Left lung (tissue), 10 donors: ENCODE data around the gene RAB43. TPM values are rescaled to one million over a fixed set of nuclear protein-coding genes. Genes with fewer than 3 reads are reported as not detected.
A peak's percentile ranks its signal among the peaks of the same experiment; 100 is the strongest.

Experiments used
- ATAC-seq: fragments of 200-7000 bp; cut with Tn5 transposase; one replicate; pipeline ENCODE4 v1.9.1; 2020; ENCODE audit warnings: moderate library complexity
- DNase-seq, 4 donors: peaks; one replicate each; pipeline ENCODE4 v3.0.0-alpha.2; 2013 to 2020
- H3K27ac ChIP-seq, 2 donors: fragments of 200-600 bp; sonication (generic) in 1 of 2; one replicate each; pipeline versions ENCODE4 v1.5.0 to v1.8.0; 2020 to 2021
- H3K27me3 ChIP-seq, 2 donors: fragments of 200-600 bp; sonication (generic) in 1 of 2; one replicate each; pipeline versions ENCODE4 v1.5.0 to v1.8.0; 2020 to 2021
- H3K36me3 ChIP-seq, 2 donors: fragments of 200-600 bp; sonication (generic) in 1 of 2; one replicate each; pipeline versions ENCODE4 v1.5.0 to v1.8.0; 2020 to 2021
- H3K4me1 ChIP-seq, 2 donors: fragments of 200-600 bp; one replicate each; pipeline ENCODE4 v1.8.0; 2021
- H3K4me3 ChIP-seq, 2 donors: fragments of 200-600 bp; sonication (generic) in 1 of 2; one replicate each; pipeline versions ENCODE4 v1.5.0 to v1.8.0; 2020 to 2021; ENCODE audit warnings: mild to moderate bottlenecking in 1 of 2
- H3K9me3 ChIP-seq, 2 donors: fragments of 200-600 bp; sonication (generic) in 1 of 2; one replicate each; pipeline versions ENCODE4 v1.5.0 to v1.8.0; 2020 to 2021
- CTCF ChIP-seq, 2 donors: fragments of 200-600 bp; sonication (generic) in 1 of 2; IDR thresholded peaks; one replicate each; pipeline versions ENCODE4 v1.5.0 to v1.8.0; 2021; ENCODE audit warnings: antibody characterized with exemption in 2 of 2
- intact Hi-C, 2 donors: fragments of 100-400 bp; cut with DNase I; formaldehyde crosslinking; loops; one replicate each; pipeline versions ENCODE4 v1.11.2 to v1.14.2; 2022
- polyA plus RNA-seq, 6 donors: library from polyadenylated mRNA; unstranded; fragments of 120-200 nt; gene quantifications; one replicate each; pipeline ENCODE4 v1.2.1, GENCODE V29; 2013; ENCODE audit not compliant: insufficient read length in 6 of 6
- total RNA-seq, 2 donors: library from RNA; stranded (reverse); fragmentation: NEBNext Ultra II Directional; extraction: Animal tissue kit (Norgen Biotek cat#: 25700); gene quantifications; one replicate each; pipeline ENCODE4 v1.2.1, GENCODE V29; 2021
- donor health status: DM: no; HTN: yes; CAD: no.
- donor health status: DM: no; HTN: no; CAD: no.

The RAB43 gene
- total and polyA plus RNA-seq, 8 donors, result 5.8 to 30.6 (median 10.2) TPM

GRCh38 chr3:129059311-129059958, 62.2 kb downstream of the RAB43 start:
- Histone ChIP-seq H3K4me1 (no peaks in the 10 kb centered on the region), H3K27ac (no peak overlapping the region), H3K27me3 (no peaks in the 10 kb centered on the region), H3K9me3 (no peaks in the 10 kb centered on the region), H3K36me3 (no peaks in the 10 kb centered on the region), H3K4me3 (no peak overlapping the region)
- intact Hi-C loops, result loop anchor here in 1 of 2 donors (10.0 kb wide), 1 partner anchor 185 kb away; the partner anchor contains the start of gene COPG1
- no peak for TF ChIP-seq CTCF (IDR thresholded peaks at IDR 0.05)
- DNase-seq (no peak), ATAC-seq (no peak)

GRCh38 chr3:129058441-129059200, 63.0 kb downstream of the RAB43 start:
- ATAC-seq, result peak; percentile 13
- Histone ChIP-seq H3K27ac (no peak overlapping the region), H3K36me3 (no peaks in the 10 kb centered on the region), H3K4me3 (no peak overlapping the region), H3K9me3 (no peaks in the 10 kb centered on the region), H3K27me3 (no peaks in the 10 kb centered on the region), H3K4me1 (no peaks in the 10 kb centered on the region)
- peak in 1 of 4 donors; percentile 55 for DNase-seq
- intact Hi-C loops, result loop anchor here in 1 of 2 donors (10.0 kb wide), 1 partner anchor 186 kb away; the partner anchor contains the start of gene COPG1
- TF ChIP-seq CTCF (IDR thresholded peaks at IDR 0.05), result no peak

GRCh38 chr3:129057249-129057648, 64.4 kb downstream of the RAB43 start:
- Histone ChIP-seq H3K4me3 (no peak overlapping the region), H3K27me3 (no peaks in the 10 kb centered on the region), H3K4me1 (peaks cover 9 to 10% of the 10 kb centered on the region in 2 donors), H3K36me3 (no peaks in the 10 kb centered on the region), H3K27ac (no peak overlapping the region), H3K9me3 (no peaks in the 10 kb centered on the region)
- no peak for TF ChIP-seq CTCF (IDR thresholded peaks at IDR 0.05)
- ATAC-seq (no peak), DNase-seq (no peak)
- intact Hi-C loops, result loop anchor here in 1 of 2 donors (10.0 kb wide), 1 partner anchor 188 kb away; the partner anchor contains the start of gene COPG1

GRCh38 chr3:129056451-129057173, 65.0 kb downstream of the RAB43 start:
- Histone ChIP-seq H3K27ac (no peak overlapping the region), H3K36me3 (no peaks in the 10 kb centered on the region), H3K4me3 (no peak overlapping the region), H3K4me1 (peaks cover 9 to 11% of the 10 kb centered on the region in 2 donors), H3K9me3 (no peaks in the 10 kb centered on the region), H3K27me3 (no peaks in the 10 kb centered on the region)
- TF ChIP-seq CTCF (IDR thresholded peaks at IDR 0.05), result no peak
- ATAC-seq (no peak), DNase-seq (no peak)
- intact Hi-C loops, result loop anchor here in 1 of 2 donors (10.0 kb wide), 1 partner anchor 188 kb away; the partner anchor contains the start of gene COPG1
